IMR-90 (cell line): ENCODE measurements around the gene KPNA2. TPM values are rescaled to one million over a fixed set of nuclear protein-coding genes. Genes with fewer than 3 reads are reported as not detected.

ENCODE experiments used
- ATAC-seq: fragments of 200-7000 bp; cut with Tn5 transposase; 2 replicates; pipeline ENCODE4 v1.9.1; 2020; ENCODE audit warnings: low read depth, mild to moderate bottlenecking, moderate library complexity
- BruUV-seq: library from RNA; stranded (reverse); fragments of 400-500 nt; replicated peaks from 2 replicates; lab custom pipeline; 2021; lab: Mats Ljungman, UMichigan
- CTCF ChIA-PET: fragments of 300-600 bp; formaldehyde crosslinking; extraction: SDS; loops from one replicate; lab custom pipeline; 2021; ENCODE audit warnings: antibody characterized with exemption; lab: Yijun Ruan, JAX
- POLR2A ChIA-PET: fragments of 300-600 bp; sonication (Branson Sonifier 250); formaldehyde crosslinking; loops from one replicate; lab custom pipeline; 2022; ENCODE audit warnings: antibody characterized with exemption; ENCODE audit not compliant: unreplicated experiment; lab: Charles Lee
- DNase-seq: peaks from one replicate; pipeline ENCODE4 v3.0.0; 2013
- H2AFZ ChIP-seq: replicated peaks from 2 replicates; pipeline ENCODE3; 2013; ENCODE audit warnings: low read length, mild to moderate bottlenecking; ENCODE audit not compliant: poor library complexity
- H2AK5ac ChIP-seq: 2 replicates; pipeline ENCODE4 v1.6.1; 2013; ENCODE audit warnings: low read depth, low read length, inconsistent platforms
- H2AK9ac ChIP-seq: replicated peaks from 2 replicates; pipeline ENCODE3; 2013; ENCODE audit warnings: mild to moderate bottlenecking, low read depth, low read length, moderate library complexity; ENCODE audit not compliant: poor library complexity
- H2BK120ac ChIP-seq: 2 replicates; pipeline ENCODE4 v1.6.1; 2013; ENCODE audit warnings: low read depth, low read length, inconsistent platforms
- H2BK15ac ChIP-seq: 3 replicates; pipeline ENCODE4 v1.6.1; 2013; ENCODE audit warnings: low read depth, low read length, inconsistent platforms
- H2BK20ac ChIP-seq: 2 replicates; pipeline ENCODE4 v1.6.1; 2013; ENCODE audit warnings: low read depth, mild to moderate bottlenecking, inconsistent platforms, low read length, moderate library complexity
- H2BK5ac ChIP-seq: 2 replicates; pipeline ENCODE4 v1.6.1; 2013; ENCODE audit warnings: mild to moderate bottlenecking, low read depth, low read length, inconsistent platforms; ENCODE audit not compliant: poor library complexity, severe bottlenecking
- H3K14ac ChIP-seq: replicated peaks from 2 replicates; pipeline ENCODE4 v1.6.1; 2013; ENCODE audit warnings: low read depth, low read length, inconsistent platforms
- H3K18ac ChIP-seq: 2 replicates; pipeline ENCODE4 v1.6.1; 2013; ENCODE audit warnings: low read depth, low read length, control low read depth
- H3K23ac ChIP-seq: 2 replicates; pipeline ENCODE4 v1.6.1; 2013; ENCODE audit warnings: low read depth, low read length, inconsistent platforms
- H3K27ac ChIP-seq: 2 replicates; pipeline ENCODE4 v1.5.1; 2013; ENCODE audit warnings: mild to moderate bottlenecking, control low read depth, low read length; ENCODE audit not compliant: insufficient read depth
- H3K27me3 ChIP-seq: 2 replicates; pipeline ENCODE4 v1.6.1; 2013; ENCODE audit warnings: low read length; ENCODE audit not compliant: control insufficient read depth, insufficient read depth
- H3K36me3 ChIP-seq: 2 replicates; pipeline ENCODE4 v1.6.1; 2013; ENCODE audit warnings: low read length, mixed read lengths; ENCODE audit not compliant: control insufficient read depth, insufficient read depth
- H3K4ac ChIP-seq: 2 replicates; pipeline ENCODE4 v1.6.1; 2013; ENCODE audit warnings: low read depth, low read length, inconsistent platforms
- H3K4me1 ChIP-seq: 2 replicates; pipeline ENCODE4 v1.6.1; 2013; ENCODE audit warnings: low read length, mixed read lengths; ENCODE audit not compliant: control insufficient read depth, insufficient read depth
- H3K4me2 ChIP-seq: 2 replicates; pipeline ENCODE4 v1.6.1; 2013; ENCODE audit warnings: low read depth, mild to moderate bottlenecking, control low read depth, low read length, moderate library complexity
- H3K4me3 ChIP-seq: 2 replicates; pipeline ENCODE4 v1.5.1; 2013; ENCODE audit warnings: low read depth, mild to moderate bottlenecking, control low read depth, low read length, moderate library complexity; ENCODE audit not compliant: insufficient read depth
- H3K56ac ChIP-seq: 2 replicates; pipeline ENCODE4 v1.6.1; 2013; ENCODE audit warnings: low read length, inconsistent platforms; ENCODE audit not compliant: insufficient read depth; ENCODE audit errors: extremely low read depth
- H3K79me1 ChIP-seq, 2 experiments: 2 replicates each; pipeline ENCODE4 v1.6.1; 2013; ENCODE audit warnings: low read length in 2 of 2, inconsistent platforms in 1 of 2, low read depth in 1 of 2
- H3K9ac ChIP-seq: 2 replicates; pipeline ENCODE4 v1.6.1; 2013; ENCODE audit warnings: low read depth, low read length, control low read depth
- H3K9me1 ChIP-seq: 2 replicates; pipeline ENCODE4 v1.6.1; 2013; ENCODE audit warnings: low read length, inconsistent platforms; ENCODE audit not compliant: insufficient read depth
- H3K9me3 ChIP-seq: 2 replicates; pipeline ENCODE4 v1.6.1; 2013; ENCODE audit warnings: low read length; ENCODE audit not compliant: control insufficient read depth, insufficient read depth
- H4K20me1 ChIP-seq: 2 replicates; pipeline ENCODE4 v1.6.1; 2013; ENCODE audit warnings: low read length, inconsistent platforms; ENCODE audit not compliant: insufficient read depth
- H4K5ac ChIP-seq: 2 replicates; pipeline ENCODE4 v1.6.1; 2013; ENCODE audit warnings: mild to moderate bottlenecking, low read depth, low read length, control low read depth
- H4K8ac ChIP-seq, 2 experiments: 2 replicates each; pipeline ENCODE4 v1.6.1; 2013; ENCODE audit warnings: low read depth in 2 of 2, low read length in 2 of 2, control low read depth in 1 of 2, inconsistent platforms in 1 of 2
- H4K91ac ChIP-seq: 2 replicates; pipeline ENCODE4 v1.6.1; 2013; ENCODE audit warnings: low read depth, low read length, inconsistent platforms; ENCODE audit not compliant: insufficient read depth
- BHLHE40 ChIP-seq: fragments of 150-350 bp; IDR thresholded peaks from 2 replicates; pipeline ENCODE4 v1.6.1; 2016; ENCODE audit warnings: mild to moderate bottlenecking, low read depth, low read length
- CEBPB ChIP-seq: IDR thresholded peaks from 2 replicates; pipeline ENCODE4 v1.6.1; 2012; ENCODE audit warnings: low read depth, low read length, improper control_type of control experiment
- CHD1 ChIP-seq: IDR thresholded peaks from 2 replicates; pipeline ENCODE4 v1.6.1; 2012; ENCODE audit warnings: low read depth, low read length, improper control_type of control experiment
- CTCF ChIP-seq: conservative IDR thresholded peaks from 2 replicates; pipeline ENCODE4 v1.5.1; 2012; ENCODE audit warnings: mild to moderate bottlenecking, low read depth, low read length, improper control_type of control experiment
- ELK1 ChIP-seq: fragments of 150-350 bp; IDR thresholded peaks from 2 replicates; pipeline ENCODE4 v1.6.1; 2016; ENCODE audit warnings: low read depth, mild to moderate bottlenecking, low read length, moderate library complexity, borderline replicate concordance
- FOS ChIP-seq: fragments of 150-350 bp; IDR thresholded peaks from 2 replicates; pipeline ENCODE4 v1.6.1; 2016; ENCODE audit warnings: low read depth, low read length
- MAFK ChIP-seq: IDR thresholded peaks from 2 replicates; pipeline ENCODE4 v1.6.1; 2012; ENCODE audit warnings: low read depth, low read length, improper control_type of control experiment
- MAZ ChIP-seq: IDR thresholded peaks from 2 replicates; pipeline ENCODE4 v1.6.1; 2012; ENCODE audit warnings: low read depth, mild to moderate bottlenecking, low read length, improper control_type of control experiment, moderate library complexity, borderline replicate concordance
- MXI1 ChIP-seq: IDR thresholded peaks from 2 replicates; pipeline ENCODE4 v1.6.1; 2012; ENCODE audit warnings: low read depth, mild to moderate bottlenecking, low read length, moderate library complexity, borderline replicate concordance
- NFE2L2 ChIP-seq: fragments of 150-350 bp; IDR thresholded peaks from 2 replicates; pipeline ENCODE4 v1.6.1; 2016; ENCODE audit warnings: low read depth, mild to moderate bottlenecking, low read length
- POLR2A ChIP-seq: IDR thresholded peaks from 2 replicates; pipeline ENCODE4 v1.6.1; 2012; ENCODE audit warnings: mild to moderate bottlenecking, low read depth, low read length
- RAD21 ChIP-seq: IDR thresholded peaks from 2 replicates; pipeline ENCODE4 v1.6.1; 2012; ENCODE audit warnings: low read length, improper control_type of control experiment
- RCOR1 ChIP-seq: IDR thresholded peaks from 2 replicates; pipeline ENCODE4 v1.6.1; 2012; ENCODE audit warnings: mild to moderate bottlenecking, low read length, improper control_type of control experiment; ENCODE audit not compliant: insufficient replicate concordance
- RFX5 ChIP-seq: IDR thresholded peaks from 2 replicates; pipeline ENCODE4 v1.8.0; 2012; ENCODE audit warnings: low read depth, mild to moderate bottlenecking, low read length, moderate library complexity
- SMC3 ChIP-seq: fragments of 150-350 bp; IDR thresholded peaks from 2 replicates; pipeline ENCODE4 v1.6.1; 2016; ENCODE audit warnings: low read depth, mild to moderate bottlenecking, antibody characterized with exemption, low read length, moderate library complexity
- USF2 ChIP-seq: fragments of 150-350 bp; IDR thresholded peaks from 2 replicates; pipeline ENCODE4 v1.6.1; 2017; ENCODE audit warnings: mild to moderate bottlenecking, antibody characterized with exemption, low read length, low read depth
- WGBS, 2 experiments: methylation state at CpG; one replicate each; pipeline versions ENCODE4 v1.1.5 to v1.1.7; 2013; ENCODE audit warnings: missing lambda C conversion rate in 2 of 2; ENCODE audit not compliant: insufficient read length in 1 of 2; ENCODE audit errors: extremely low coverage in 2 of 2; 5-methylcytosine and 5-hydroxymethylcytosine counted together
- dilution Hi-C: fragments of 300-500 bp; cut with HindIII; formaldehyde crosslinking; loops from one replicate; pipeline ENCODE4 v1.14.3; 2018; ENCODE audit warnings: low sequenced_read_pairs; ENCODE audit not compliant: unreplicated experiment
- in situ Hi-C: fragments of 300-500 bp; cut with MboI; formaldehyde crosslinking; loops from 3 replicates; pipeline ENCODE4 v1.14.3; 2019; ENCODE audit warnings: low sequenced_read_pairs, inconsistent platforms, mixed read lengths
- intact Hi-C: fragments of 100-400 bp; cut with micrococcal nuclease; formaldehyde crosslinking; loops from 2 replicates; pipeline ENCODE4 v1.10.0; 2022
- polyA plus RNA-seq, 3 experiments: library from polyadenylated mRNA; depleted of rRNA; stranded (reverse); fragments of >200 nt; gene quantifications; 2 replicates each; pipeline ENCODE4 v1.2.3, GENCODE V29; 2012; ENCODE audit warnings: low replicate concordance in 1 of 3
- total RNA-seq: library from RNA; depleted of rRNA; stranded (reverse); fragments of >200 nt; gene quantifications from 2 replicates; pipeline ENCODE4 v1.2.3, GENCODE V29; 2012

Gene KPNA2
- total and polyA plus RNA-seq, 2 of the 4 experiments (the other 2 are of a cell fraction) = 135 to 262 TPM

- Histone ChIP-seq H3K4ac (no peak overlapping the region), H3K27me3 (no peaks in the 10 kb centered on the region), H2BK20ac (no peak overlapping the region), H3K79me1 (no peaks in the 10 kb centered on the region), H2AK9ac (no peak overlapping the region), H3K9ac (no peak overlapping the region), H4K5ac (no peak overlapping the region), H3K14ac (no peak overlapping the region), H4K20me1 (no peaks in the 10 kb centered on the region), H2BK15ac (no peak overlapping the region), H3K4me2 (no peak overlapping the region), H3K9me1 (no peaks in the 10 kb centered on the region; the same call in none of the 2 replicates), H2AK5ac (no peak overlapping the region), H3K23ac (no peak overlapping the region), H4K8ac (no peak overlapping the region), H2BK5ac (no peak overlapping the region), H3K9me3 (no peaks in the 10 kb centered on the region), H2AFZ (no peak overlapping the region), H3K27ac (no peak overlapping the region), H3K18ac (no peak overlapping the region), H4K91ac (no peak overlapping the region), H2BK120ac (no peak overlapping the region), H3K4me1 (peaks cover 2% of the 10 kb centered on the region), H3K56ac (no peak overlapping the region), H3K4me3 (no peak overlapping the region), H3K36me3 (no peaks in the 10 kb centered on the region)
- ChIA-PET POLR2A (no interaction called here), CTCF (no interaction called here)
- intact Hi-C loops (no loop called here), dilution Hi-C loops (no loop called here), in situ Hi-C loops (no loop called here)
- no peak for ATAC-seq
- no peak for DNase-seq
- TF ChIP-seq FOS (no peak), MAZ (no peak), RFX5 (no peak), MAFK (no peak), RCOR1 (no peak), MXI1 (no peak), BHLHE40 (no peak), ELK1 (no peak), SMC3 (no peak), CTCF (no peak), RAD21 (no peak), CHD1 (no peak), POLR2A (no peak), CEBPB (no peak), USF2 (no peak), NFE2L2 (no peak)
- no CpG with 5 or more reads among the region's 11 CpGs for WGBS, 2 experiments
- BruUV-seq = no TSS peak
Observed at GRCh38 chr17:68094481-68095078, 59.0 kb downstream of the KPNA2 start.
